ENCODE data around the gene GFPT1.
"Not testable (repeated sequence)": the region's sequence is repeated elsewhere in the genome, so short reads cannot be mapped to it uniquely, and the experiment has no call there.

DNA sequence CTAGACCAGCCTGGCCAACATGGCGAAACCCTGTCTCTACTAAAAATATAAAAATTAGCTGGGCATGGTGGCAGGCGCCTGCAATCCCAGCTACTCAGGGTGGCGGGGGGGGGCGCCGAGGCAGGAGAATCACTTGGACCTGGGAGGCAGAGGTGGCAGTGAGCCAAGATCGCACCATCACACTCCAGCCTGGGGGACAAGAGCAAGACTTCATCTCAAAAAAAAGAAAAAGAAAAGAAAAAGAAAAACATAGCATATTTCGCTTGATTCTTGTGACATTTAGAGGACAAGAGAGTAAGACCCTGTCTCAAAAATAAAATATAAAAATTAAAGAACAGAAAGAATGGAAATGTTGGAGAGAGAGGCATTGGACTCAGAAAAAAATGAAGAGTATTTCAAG lies 32.1 kb upstream of the GFPT1 start:
- not testable (repeated sequence) for TF ChIP-seq MCM5 (IDR thresholded peaks at IDR 0.05; ENCODE audit: low read depth)
- TF ChIP-seq, protein P1, sequence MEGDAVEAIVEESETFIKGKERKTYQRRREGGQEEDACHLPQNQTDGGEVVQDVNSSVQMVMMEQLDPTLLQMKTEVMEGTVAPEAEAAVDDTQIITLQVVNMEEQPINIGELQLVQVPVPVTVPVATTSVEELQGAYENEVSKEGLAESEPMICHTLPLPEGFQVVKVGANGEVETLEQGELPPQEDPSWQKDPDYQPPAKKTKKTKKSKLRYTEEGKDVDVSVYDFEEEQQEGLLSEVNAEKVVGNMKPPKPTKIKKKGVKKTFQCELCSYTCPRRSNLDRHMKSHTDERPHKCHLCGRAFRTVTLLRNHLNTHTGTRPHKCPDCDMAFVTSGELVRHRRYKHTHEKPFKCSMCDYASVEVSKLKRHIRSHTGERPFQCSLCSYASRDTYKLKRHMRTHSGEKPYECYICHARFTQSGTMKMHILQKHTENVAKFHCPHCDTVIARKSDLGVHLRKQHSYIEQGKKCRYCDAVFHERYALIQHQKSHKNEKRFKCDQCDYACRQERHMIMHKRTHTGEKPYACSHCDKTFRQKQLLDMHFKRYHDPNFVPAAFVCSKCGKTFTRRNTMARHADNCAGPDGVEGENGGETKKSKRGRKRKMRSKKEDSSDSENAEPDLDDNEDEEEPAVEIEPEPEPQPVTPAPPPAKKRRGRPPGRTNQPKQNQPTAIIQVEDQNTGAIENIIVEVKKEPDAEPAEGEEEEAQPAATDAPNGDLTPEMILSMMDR (IDR thresholded peaks at IDR 0.05 in 2 of 3, conservative IDR thresholded peaks at IDR 0.05 in 1 of 3; ENCODE audit: insufficient read depth in 2 of 3, low read depth in 1 of 3, low read length in 3 of 3) = not testable (repeated sequence)
